Fibroblast of lung (primary cell): ENCODE measurements around the gene GRAMD2A.

Experiments
- CTCF ChIP-seq, 2 donors: IDR thresholded peaks in 1 of 2; conservative IDR thresholded peaks in 1 of 2; 1 replicate in 1 of 2; 2 replicates in 1 of 2; pipeline ENCODE4 v1.5.1; 2011 to 2012; ENCODE audit warnings: low read length in 2 of 2, control low read depth in 1 of 2, inconsistent platforms in 1 of 2, low read depth in 1 of 2, mild to moderate bottlenecking in 1 of 2
- EZH2 ChIP-seq: IDR thresholded peaks from 2 replicates; pipeline ENCODE4 v1.5.1; 2012; ENCODE audit warnings: low read length, control low read depth, mild to moderate bottlenecking; ENCODE audit errors: missing control alignments

GRCh38 chr15:72167445-72167844 lies 30.1 kb downstream of the GRAMD2A start:
- TF ChIP-seq EZH2 (no peak), CTCF (conservative IDR thresholded peaks at IDR 0.05 in 1 of 2, IDR thresholded peaks at IDR 0.05 in 1 of 2; ENCODE audit: low read depth in 1 of 2, low read length in 2 of 2) (no peak)
